Putamen (tissue), 1 donor: ENCODE data around the gene ASPDH.
A peak's percentile ranks its signal among the peaks of the same experiment; 100 is the strongest.
"Not testable (repeated sequence)": the region's sequence is repeated elsewhere in the genome, so short reads cannot be mapped to it uniquely, and the experiment has no call there.

Experiments
- DNase-seq: peaks from one replicate; pipeline ENCODE4 v3.0.0-alpha.2; 2016; ENCODE audit warnings: low spot score

The ASPDH gene

DNA sequence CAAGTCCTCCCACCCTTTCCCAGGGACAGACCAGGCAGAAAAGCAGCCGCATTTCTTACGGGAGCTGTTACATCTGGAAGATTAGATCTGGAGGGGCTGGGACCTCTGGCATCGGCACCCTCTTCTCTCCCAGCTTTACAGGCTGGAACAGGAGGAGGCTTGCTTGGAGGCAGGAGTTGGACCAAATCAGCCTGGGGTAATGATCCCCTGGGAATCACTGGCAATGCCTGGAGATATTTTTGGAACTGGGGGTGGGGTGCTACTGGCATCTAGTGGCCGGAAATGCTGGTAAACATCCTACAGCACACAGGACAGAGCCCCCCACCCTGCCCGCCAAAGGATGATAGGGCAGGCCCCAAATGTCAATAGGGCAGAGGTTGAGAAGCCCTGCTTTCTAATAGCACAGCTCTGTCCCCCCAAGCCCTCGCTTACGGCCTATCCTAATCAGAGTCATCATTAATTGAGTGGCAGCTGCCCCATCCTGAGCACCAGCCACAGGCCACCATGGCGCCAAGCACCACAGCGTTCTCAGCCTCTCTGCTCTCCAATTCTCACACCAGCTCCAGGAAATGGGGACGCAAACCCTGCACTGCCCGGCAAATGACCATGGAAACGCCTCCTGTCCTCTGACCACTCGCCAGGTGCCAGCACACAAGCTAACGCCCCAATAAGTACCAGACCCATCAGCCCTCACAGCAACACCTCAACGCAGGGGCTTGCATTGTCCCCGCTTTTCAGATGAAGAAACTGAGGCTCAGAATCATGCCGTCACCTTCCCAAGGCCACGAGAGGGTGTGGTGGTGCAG, 33.9 kb upstream of the ASPDH start:
- DNase-seq, result no peak

DNA sequence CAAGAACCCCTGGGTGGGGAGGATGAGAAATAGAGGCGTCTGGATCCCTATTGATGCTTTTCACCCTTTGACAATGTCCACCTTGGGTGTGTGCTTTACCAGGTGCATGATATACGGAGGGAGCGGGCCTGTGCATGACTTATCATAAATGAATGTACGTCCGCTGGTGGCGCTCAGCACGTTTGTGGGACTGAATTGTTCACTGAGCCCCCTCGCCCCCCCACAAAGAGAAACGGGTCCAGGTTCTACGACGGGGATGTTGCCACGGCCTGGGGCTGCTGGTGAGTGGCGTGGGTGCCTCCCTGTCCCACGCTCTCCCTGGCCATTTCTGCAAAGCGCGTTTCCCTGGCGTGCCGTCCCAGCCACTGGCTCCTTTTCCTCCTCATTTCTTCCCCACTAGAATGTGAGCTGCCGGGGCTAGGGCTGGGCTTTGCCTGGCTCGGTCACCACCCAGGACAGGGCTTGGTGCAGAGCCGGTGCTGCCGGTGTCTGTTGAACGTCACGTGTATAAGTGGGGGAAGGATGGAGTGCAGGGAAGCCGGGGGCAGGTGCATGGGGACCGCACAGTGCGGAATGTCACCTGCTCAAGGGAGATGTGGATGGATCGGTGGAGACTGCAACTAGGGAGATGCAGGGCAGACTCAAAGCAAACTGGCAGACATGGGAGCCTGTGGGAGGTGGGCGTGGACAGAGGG, 33.0 kb upstream of the ASPDH start:
- DNase-seq, result no peak

DNA sequence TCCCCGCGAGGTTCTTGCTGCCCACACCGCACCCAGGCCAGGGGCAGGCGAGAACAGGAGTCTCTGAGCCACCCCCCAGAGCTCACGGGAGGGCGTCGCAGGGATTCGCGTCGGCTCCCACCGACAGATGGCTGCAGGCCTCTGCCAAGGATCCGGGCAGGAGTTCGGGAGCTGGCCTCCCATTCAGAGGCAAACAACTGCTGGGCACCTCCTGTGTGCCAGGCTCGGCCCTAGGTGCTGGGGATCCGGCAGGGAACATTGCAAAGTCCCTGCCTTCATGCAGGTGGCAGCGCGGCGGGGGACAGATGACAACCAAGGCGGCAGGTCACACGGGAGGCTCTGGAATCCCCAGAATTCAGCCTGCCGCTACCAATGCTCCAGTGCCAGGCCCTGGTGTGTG, 29.2 kb upstream of the ASPDH start:
- DNase-seq, result no peak

- DNase-seq, result peak; percentile 85
Observed at GRCh38 chr19:50537769-50538230, 24.1 kb upstream of the ASPDH start.

GRCh38 chr19:50537306-50537685, 23.6 kb upstream of the ASPDH start:
- DNase-seq, result peak; percentile 42

- no peak for DNase-seq
Observed at GRCh38 chr19:50536662-50537305, 23.1 kb upstream of the ASPDH start.

DNA sequence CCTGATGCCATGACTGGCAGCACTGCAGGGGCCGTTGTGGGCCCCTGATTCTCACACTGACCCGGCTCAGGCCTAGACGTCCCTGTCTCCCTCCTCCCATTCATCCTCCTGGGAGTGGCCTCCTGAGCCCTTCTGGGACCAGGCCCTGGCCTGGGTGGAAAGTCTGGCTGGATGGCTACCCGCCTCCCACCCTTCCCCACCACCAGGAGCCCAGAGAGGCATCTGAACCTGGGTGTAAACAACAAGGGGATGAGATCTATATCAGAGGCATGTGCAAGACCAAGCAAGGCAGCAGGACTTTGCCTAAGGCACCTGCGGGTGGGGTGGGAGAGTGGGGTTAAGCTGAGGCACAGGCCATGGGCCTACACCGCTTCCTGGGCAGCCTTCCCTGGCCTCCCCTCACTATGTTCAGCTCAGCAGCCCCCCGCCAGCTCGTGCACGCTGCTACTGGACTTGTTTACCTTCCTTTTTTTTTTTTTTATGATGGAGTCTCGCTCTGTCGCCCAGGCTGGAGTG, 22.0 kb upstream of the ASPDH start:
- no peak for DNase-seq

DNA sequence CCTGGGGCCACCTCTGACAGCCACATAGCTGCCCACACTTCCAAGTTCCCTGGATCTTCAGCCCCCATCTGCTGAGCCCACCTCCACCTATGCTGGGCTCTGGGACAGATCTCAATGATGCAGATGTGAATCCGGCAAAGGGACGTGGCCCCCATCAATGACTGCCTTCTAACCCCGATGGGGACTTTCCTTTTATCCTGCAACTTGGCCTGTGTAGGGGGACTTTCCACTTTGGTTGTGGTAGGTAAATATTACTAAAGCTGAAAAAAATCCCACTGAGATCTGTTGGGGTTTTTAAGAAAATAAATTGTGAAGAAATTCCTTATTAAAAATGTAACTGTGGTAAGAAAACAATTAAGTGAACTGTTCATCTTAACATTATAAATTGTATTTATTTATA, 20.8 kb upstream of the ASPDH start:
- no peak for DNase-seq

DNA sequence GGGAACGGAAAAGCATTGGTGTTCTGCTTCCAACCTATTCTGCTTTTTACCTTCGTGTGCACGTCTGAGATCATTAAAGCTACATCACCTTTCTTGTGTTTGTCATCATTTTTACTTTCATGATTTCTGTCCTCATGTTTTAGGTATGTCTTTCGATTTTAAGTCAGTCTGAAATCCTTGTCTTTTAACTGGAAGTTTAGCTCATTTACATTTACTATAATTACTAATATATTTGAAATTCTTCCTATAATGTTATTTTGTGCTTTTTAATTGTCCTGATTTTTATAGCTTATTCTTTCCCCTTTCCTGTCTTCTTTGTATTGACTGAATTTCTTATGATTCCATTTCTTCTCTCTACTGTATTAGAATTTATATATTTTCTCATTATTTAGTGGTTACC, 19.2 kb upstream of the ASPDH start:
- no peak for DNase-seq

DNA sequence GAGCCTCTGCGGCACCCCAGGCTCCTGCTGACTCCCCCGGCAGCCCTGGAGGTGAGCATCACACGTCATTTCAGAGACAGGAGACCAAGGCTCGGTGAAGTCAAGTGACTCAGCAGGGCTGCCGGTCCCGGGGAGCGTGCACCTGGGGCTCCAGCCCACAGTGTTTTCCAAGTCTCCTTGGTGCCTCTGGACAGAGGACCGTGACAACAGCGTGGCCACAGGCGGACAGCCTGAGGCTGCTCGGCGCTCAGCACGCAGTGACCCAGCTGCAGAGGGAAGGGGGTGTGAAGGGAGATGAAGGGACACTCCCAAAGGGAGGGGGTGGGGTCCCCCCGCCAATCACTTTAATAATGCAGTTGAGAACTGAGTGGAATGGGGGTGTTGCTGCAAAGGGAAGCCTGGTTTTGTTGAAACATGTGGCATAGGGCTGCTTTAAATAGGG, 17.5 kb upstream of the ASPDH start:
- no peak for DNase-seq

- DNase-seq, result not testable (repeated sequence)
Observed at GRCh38 chr19:50528052-50528451, 14.3 kb upstream of the ASPDH start.

DNA sequence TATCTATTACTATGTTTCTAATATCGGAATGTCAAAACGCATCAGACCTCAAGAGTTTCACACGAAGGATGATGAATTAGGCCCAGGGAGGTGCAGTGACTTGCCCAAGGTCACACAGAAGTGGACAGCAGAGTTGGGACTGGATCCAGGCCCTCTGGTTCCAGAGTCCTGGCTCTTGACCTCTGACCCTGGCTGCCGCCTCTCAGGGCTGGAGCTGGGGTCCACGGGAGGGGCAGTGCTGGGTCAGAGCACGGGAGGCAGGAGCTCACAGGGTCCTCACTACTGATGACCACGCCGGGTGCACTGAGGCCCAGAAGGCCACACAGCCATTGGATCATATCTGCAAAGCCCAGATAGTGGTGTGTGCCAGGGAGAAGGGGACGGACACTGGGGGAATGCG, 9.2 kb upstream of the ASPDH start:
- no peak for DNase-seq

DNA sequence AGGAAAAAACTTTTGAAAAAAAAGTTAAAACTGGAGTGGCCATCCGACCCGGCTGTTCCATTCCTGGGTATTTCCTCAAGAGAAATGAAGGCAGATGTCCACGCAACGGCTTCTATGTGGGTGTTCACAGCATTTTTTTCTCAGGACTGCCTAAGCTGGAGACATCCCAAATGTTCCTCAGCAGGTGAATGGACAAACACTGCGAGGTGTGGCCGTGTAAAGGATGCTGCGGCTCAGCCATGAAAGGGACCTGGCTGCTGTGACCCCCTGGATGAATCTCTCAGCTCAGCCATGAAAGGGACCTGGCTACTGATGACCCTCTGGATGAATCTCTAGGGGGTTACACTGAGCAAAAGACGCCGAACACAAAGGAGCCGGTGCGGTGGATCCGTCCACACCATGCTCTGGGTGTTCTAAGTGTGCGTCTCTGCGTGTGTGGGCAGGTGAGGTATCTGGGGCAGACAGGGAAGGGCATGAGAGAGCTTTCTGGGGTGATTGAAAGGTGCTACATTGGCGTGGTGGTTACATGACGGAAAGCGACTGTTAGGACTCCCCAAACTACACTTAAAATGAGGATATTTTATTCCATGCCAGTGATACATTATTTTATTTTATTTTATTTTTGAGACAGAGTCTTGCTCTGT, 7.2 kb upstream of the ASPDH start:
- no peak for DNase-seq

GRCh38 chr19:50519006-50519575, 5.4 kb upstream of the ASPDH start:
- DNase-seq, result no peak

DNA sequence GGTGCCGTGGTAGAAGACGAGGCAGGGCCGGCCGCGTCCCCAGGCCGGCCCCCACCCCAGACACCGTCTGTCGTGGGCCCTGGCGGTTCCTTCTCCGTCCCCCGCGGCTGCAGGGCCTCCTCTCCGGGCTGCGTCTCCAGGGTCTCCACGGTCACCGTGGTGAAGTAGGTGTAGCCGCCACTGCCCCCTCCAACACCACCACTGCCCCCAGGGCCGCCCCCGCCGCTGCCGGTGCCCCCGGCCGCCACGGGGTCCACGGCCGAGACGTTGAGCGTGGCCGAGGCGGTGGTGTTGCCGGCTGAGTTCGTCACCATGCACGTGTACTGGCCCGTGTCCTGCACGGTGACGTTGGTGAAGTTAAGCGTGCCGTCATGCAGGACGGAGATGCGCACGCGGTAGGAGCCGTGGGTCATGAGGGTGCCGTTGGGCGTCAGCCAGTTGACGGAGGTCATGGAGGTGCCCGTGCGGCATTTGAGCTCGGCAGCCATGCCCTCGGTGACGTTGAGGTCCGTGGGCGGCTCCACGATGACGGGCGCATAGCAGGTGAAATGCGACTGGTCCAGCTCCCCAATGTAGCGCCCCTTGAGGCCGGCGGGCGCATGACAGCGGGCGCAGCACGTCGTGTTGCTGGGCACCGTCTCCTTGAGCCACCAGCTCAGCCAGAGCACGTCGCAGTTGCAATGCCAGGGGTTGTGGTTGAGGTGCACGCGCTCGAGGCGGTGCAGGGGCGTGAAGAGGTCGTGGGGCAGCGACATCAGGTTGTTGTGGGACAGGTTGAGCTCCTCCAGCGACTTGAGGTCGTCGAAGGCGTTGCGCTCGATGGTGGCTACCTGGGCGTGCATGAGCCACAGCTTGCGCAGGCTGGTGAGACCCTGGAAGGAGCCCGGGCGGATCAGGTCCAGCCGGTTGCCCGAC, 4.6 kb upstream of the ASPDH start:
- DNase-seq, result no peak

DNA sequence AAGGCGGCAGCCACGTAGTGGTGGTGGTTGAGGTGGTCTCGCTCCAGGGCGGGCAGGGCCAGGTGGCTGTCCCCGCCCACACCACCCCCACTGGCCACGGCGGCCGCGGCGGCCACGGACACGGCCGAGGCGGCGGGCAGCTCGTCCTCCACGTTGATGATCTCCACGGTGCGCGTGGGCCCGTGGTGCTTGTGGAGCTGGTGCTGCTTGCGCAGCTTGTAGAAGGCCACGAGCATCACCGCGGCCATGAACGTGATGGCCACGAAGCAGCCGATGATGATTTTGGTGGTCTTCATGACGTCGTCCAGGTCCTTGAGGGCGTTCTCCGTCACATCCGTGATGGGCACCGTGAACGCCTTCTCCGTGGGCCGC, 4.0 kb upstream of the ASPDH start:
- no peak for DNase-seq

GRCh38 chr19:50516964-50517703, 3.4 kb upstream of the ASPDH start:
- DNase-seq, result no peak

- no peak for DNase-seq
Observed at GRCh38 chr19:50516456-50516855, 2.7 kb upstream of the ASPDH start.

DNA sequence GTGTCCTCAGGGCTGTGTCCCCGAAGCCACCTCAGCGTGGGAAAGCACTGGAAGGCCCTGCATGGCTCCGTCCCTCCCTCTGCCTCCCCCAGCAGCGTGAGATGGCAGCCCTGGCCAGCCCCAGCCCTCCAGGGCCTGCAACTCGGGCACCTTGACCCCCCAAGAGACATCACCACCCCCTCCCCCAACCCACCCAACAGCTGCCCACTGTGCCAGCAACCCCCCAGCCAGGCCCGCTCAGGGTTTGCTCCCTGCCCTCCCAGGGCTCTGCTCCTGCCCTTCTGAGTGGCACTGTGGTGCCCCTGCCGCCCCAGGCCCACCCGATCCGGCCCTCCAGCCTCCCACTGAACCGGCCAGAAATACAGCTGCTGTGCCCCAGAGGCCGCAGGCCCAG, 1.5 kb upstream of the ASPDH start:
- DNase-seq, result no peak
